ENCODE measurements around the gene MBNL1.
A peak's percentile ranks its signal among the peaks of the same experiment; 100 is the strongest.

MBNL1 gene

DNA sequence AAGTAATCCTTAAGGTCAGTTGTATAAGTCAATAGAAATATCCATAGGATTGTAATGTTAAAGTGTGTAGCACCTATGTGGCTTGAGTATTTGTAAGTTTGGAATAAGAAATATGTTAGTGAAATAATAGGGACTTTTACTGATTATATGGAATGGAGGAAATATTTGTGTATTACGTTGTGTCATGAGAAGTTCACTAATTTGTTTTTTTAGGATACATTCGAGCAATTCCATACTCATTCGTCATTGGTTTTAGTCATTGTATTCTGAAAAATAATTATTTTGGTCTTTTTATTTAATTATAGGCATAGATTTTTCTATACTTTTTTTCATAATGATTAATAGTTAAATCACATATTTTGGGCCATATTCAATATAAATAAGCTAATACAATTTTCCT lies 21.0 kb downstream of the MBNL1 start:
- 100% methylated on average over 1 of the region's 3 CpGs for WGBS (ENCODE audit: extremely low coverage, insufficient coverage, insufficient read length)
- Histone ChIP-seq H3K79me1 (ENCODE audit: low read length) (no peaks in the 10 kb centered on the region), H3K14ac (ENCODE audit: low read length) (no peak overlapping the region), H3K36me3 (ENCODE audit: control insufficient read depth in 1 of 2, insufficient read depth in 2 of 2, low read length in 2 of 2) (no peaks in the 10 kb centered on the region), H3K23ac (ENCODE audit: low read length) (no peak overlapping the region), H3K4me2 (ENCODE audit: low read length) (no peak overlapping the region), H3K9ac (ENCODE audit: low read length) (no peak overlapping the region), H3K79me2 (ENCODE audit: control insufficient read depth, insufficient read depth, low read length, poor library complexity) (no peaks in the 10 kb centered on the region), H3K9me3 (ENCODE audit: insufficient read depth, low read depth, low read length) (no peaks in the 10 kb centered on the region), H4K12ac (ENCODE audit: low read depth, low read length) (no peak overlapping the region), H2AFZ (ENCODE audit: insufficient read depth, low read length, poor library complexity) (no peak overlapping the region), H3K4me1 (ENCODE audit: control insufficient read depth in 1 of 2, insufficient read depth in 2 of 2, low read length in 2 of 2) (no peaks in the 10 kb centered on the region), H3K18ac (ENCODE audit: low read length) (no peak overlapping the region), H4K8ac (ENCODE audit: low read depth, low read length) (no peak overlapping the region), H3K27me3 (ENCODE audit: insufficient read depth, low read length) (no peaks in the 10 kb centered on the region), H2BK12ac (ENCODE audit: low read length) (no peak overlapping the region), H4K91ac (ENCODE audit: low read depth, low read length) (no peak overlapping the region), H3K27ac (ENCODE audit: low read depth, low read length) (no peak overlapping the region), H2BK120ac (ENCODE audit: insufficient read depth, low read length, poor library complexity) (no peak overlapping the region), H2AK5ac (ENCODE audit: low read length) (no peak overlapping the region), H3K4ac (ENCODE audit: low read depth, low read length) (no peak overlapping the region), H2BK5ac (ENCODE audit: low read depth, low read length, poor library complexity) (no peak overlapping the region), H3K4me3 (ENCODE audit: low read depth, low read length) (no peak overlapping the region)
- no peak for DNase-seq

DNA sequence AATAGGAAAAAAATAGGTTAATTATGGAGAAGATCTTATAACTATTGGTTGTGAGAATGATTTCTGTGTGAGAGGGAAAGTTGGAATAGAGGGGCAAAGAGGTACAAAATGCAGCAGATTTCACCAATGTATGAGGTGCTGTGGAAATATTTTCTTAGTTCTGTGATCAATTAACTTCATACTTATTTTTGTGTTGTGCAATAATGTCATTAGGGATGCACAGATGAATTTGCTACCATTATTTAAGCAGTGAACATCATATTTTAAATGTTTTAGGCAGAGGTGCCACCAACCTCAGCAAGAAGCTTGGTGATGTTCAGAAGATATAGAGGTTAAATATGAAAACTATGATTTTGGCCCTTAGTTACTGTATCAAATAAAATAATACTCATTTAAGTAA lies 21.6 kb downstream of the MBNL1 start:
- Histone ChIP-seq H3K4me2 (ENCODE audit: low read length) (no peak overlapping the region), H3K4me1 (ENCODE audit: control insufficient read depth in 1 of 2, insufficient read depth in 2 of 2, low read length in 2 of 2) (no peaks in the 10 kb centered on the region), H3K79me2 (ENCODE audit: control insufficient read depth, insufficient read depth, low read length, poor library complexity) (no peaks in the 10 kb centered on the region), H2AFZ (ENCODE audit: insufficient read depth, low read length, poor library complexity) (no peak overlapping the region), H3K79me1 (ENCODE audit: low read length) (no peaks in the 10 kb centered on the region), H3K27ac (ENCODE audit: low read depth, low read length) (no peak overlapping the region), H3K4ac (ENCODE audit: low read depth, low read length) (no peak overlapping the region), H3K4me3 (ENCODE audit: low read depth, low read length) (no peak overlapping the region), H4K12ac (ENCODE audit: low read depth, low read length) (no peak overlapping the region), H3K18ac (ENCODE audit: low read length) (no peak overlapping the region), H3K36me3 (ENCODE audit: control insufficient read depth in 1 of 2, insufficient read depth in 2 of 2, low read length in 2 of 2) (no peaks in the 10 kb centered on the region), H2BK5ac (ENCODE audit: low read depth, low read length, poor library complexity) (no peak overlapping the region), H3K23ac (ENCODE audit: low read length) (no peak overlapping the region), H3K9ac (ENCODE audit: low read length) (no peak overlapping the region), H3K14ac (ENCODE audit: low read length) (no peak overlapping the region), H3K27me3 (ENCODE audit: insufficient read depth, low read length) (no peaks in the 10 kb centered on the region), H2BK120ac (ENCODE audit: insufficient read depth, low read length, poor library complexity) (no peak overlapping the region), H2BK12ac (ENCODE audit: low read length) (no peak overlapping the region), H4K91ac (ENCODE audit: low read depth, low read length) (no peak overlapping the region), H2AK5ac (ENCODE audit: low read length) (no peak overlapping the region), H4K8ac (ENCODE audit: low read depth, low read length) (no peak overlapping the region), H3K9me3 (ENCODE audit: insufficient read depth, low read depth, low read length) (no peaks in the 10 kb centered on the region)
- DNase-seq: no peak

DNA sequence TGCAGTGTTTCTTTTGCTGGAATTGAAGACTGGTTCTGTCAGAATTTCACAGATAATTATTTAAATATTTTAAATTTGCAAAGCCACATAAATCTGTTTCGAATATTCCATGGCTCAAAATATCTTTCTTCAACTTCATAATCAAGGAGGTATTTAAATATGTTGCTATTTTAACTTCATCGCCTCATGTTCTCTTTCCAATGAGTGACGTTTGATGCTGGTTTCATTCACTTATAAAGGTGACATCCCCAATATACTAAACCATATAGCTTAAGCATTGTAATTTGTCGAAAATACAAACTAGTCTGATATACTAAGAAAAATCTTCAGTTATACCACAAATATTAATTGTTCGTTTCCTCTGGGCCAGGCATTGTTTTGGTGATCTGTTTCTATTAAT lies 22.5 kb downstream of the MBNL1 start:
- Histone ChIP-seq H3K27ac (ENCODE audit: low read depth, low read length) (no peak overlapping the region), H3K4me2 (ENCODE audit: low read length) (no peak overlapping the region), H2BK12ac (ENCODE audit: low read length) (no peak overlapping the region), H3K9ac (ENCODE audit: low read length) (no peak overlapping the region), H3K79me1 (ENCODE audit: low read length) (no peaks in the 10 kb centered on the region), H3K79me2 (ENCODE audit: control insufficient read depth, insufficient read depth, low read length, poor library complexity) (no peaks in the 10 kb centered on the region), H4K12ac (ENCODE audit: low read depth, low read length) (no peak overlapping the region), H3K23ac (ENCODE audit: low read length) (no peak overlapping the region), H3K27me3 (ENCODE audit: insufficient read depth, low read length) (no peaks in the 10 kb centered on the region), H3K4ac (ENCODE audit: low read depth, low read length) (no peak overlapping the region), H3K14ac (ENCODE audit: low read length) (no peak overlapping the region), H2AFZ (ENCODE audit: insufficient read depth, low read length, poor library complexity) (no peak overlapping the region), H2BK5ac (ENCODE audit: low read depth, low read length, poor library complexity) (no peak overlapping the region), H3K4me1 (ENCODE audit: control insufficient read depth in 1 of 2, insufficient read depth in 2 of 2, low read length in 2 of 2) (no peaks in the 10 kb centered on the region), H4K8ac (ENCODE audit: low read depth, low read length) (no peak overlapping the region), H4K91ac (ENCODE audit: low read depth, low read length) (no peak overlapping the region), H3K4me3 (ENCODE audit: low read depth, low read length) (no peak overlapping the region), H3K36me3 (ENCODE audit: control insufficient read depth in 1 of 2, insufficient read depth in 2 of 2, low read length in 2 of 2) (no peaks in the 10 kb centered on the region), H3K9me3 (ENCODE audit: insufficient read depth, low read depth, low read length) (no peaks in the 10 kb centered on the region), H2BK120ac (ENCODE audit: insufficient read depth, low read length, poor library complexity) (no peak overlapping the region), H3K18ac (ENCODE audit: low read length) (no peak overlapping the region), H2AK5ac (ENCODE audit: low read length) (no peak overlapping the region)
- peak in 1 of 2 donors; percentile 51 for DNase-seq
- no CpG with 5 or more reads among the region's 5 CpGs for WGBS (ENCODE audit: extremely low coverage, insufficient coverage, insufficient read length)

DNA sequence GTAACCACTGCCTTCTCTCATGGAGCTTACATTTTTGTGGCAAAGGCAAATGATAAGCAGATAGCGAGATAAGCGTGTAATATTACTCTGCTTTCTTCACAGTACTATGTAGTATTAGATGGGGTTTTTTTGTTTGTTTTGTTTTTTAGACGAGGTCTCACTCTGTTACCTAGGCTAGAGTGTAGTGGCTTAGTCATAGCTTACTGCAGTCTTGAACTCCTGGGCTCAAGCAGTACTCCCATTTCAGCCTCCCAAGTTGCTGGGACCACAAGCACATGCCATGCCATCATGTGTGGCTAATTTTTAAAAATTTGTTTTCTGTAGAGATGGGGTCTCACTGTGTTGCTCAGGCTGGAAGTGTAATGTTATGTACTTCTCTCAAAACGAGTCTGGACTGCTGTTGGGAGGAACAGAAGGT lies 22.9 kb downstream of the MBNL1 start:
- H3K79me1 ChIP-seq (ENCODE audit: low read length): no peaks in the 10 kb centered on the region
- no CpG with 5 or more reads among the region's 4 CpGs for WGBS (ENCODE audit: extremely low coverage, insufficient coverage, insufficient read length)
- H3K4me3 ChIP-seq (ENCODE audit: low read depth, low read length): no peak overlapping the region
- peak in 1 of 2 donors; percentile 62 for DNase-seq
- H2BK5ac ChIP-seq (ENCODE audit: low read depth, low read length, poor library complexity): no peak overlapping the region
- no peaks in the 10 kb centered on the region for H3K79me2 ChIP-seq (ENCODE audit: control insufficient read depth, insufficient read depth, low read length, poor library complexity)
- no peaks in the 10 kb centered on the region for H3K4me1 ChIP-seq (ENCODE audit: control insufficient read depth in 1 of 2, insufficient read depth in 2 of 2, low read length in 2 of 2)
- no peak overlapping the region for H3K27ac ChIP-seq (ENCODE audit: low read depth, low read length)
- H3K18ac ChIP-seq (ENCODE audit: low read length): no peak overlapping the region
- no peak overlapping the region for H3K9ac ChIP-seq (ENCODE audit: low read length)
- H2AFZ ChIP-seq (ENCODE audit: insufficient read depth, low read length, poor library complexity): no peak overlapping the region
- no peak overlapping the region for H2BK12ac ChIP-seq (ENCODE audit: low read length)
- no peaks in the 10 kb centered on the region for H3K36me3 ChIP-seq (ENCODE audit: control insufficient read depth in 1 of 2, insufficient read depth in 2 of 2, low read length in 2 of 2)
- H3K14ac ChIP-seq (ENCODE audit: low read length): no peak overlapping the region
- H3K9me3 ChIP-seq (ENCODE audit: insufficient read depth, low read depth, low read length): no peaks in the 10 kb centered on the region
- H4K12ac ChIP-seq (ENCODE audit: low read depth, low read length): no peak overlapping the region
- H4K8ac ChIP-seq (ENCODE audit: low read depth, low read length): no peak overlapping the region
- no peak overlapping the region for H2AK5ac ChIP-seq (ENCODE audit: low read length)
- H3K4ac ChIP-seq (ENCODE audit: low read depth, low read length): peak overlapping the region; percentile 58
- H3K27me3 ChIP-seq (ENCODE audit: insufficient read depth, low read length): no peaks in the 10 kb centered on the region
- no peak overlapping the region for H4K91ac ChIP-seq (ENCODE audit: low read depth, low read length)
- no peak overlapping the region for H3K4me2 ChIP-seq (ENCODE audit: low read length)
- H3K23ac ChIP-seq (ENCODE audit: low read length): no peak overlapping the region
- H2BK120ac ChIP-seq (ENCODE audit: insufficient read depth, low read length, poor library complexity): no peak overlapping the region

Measured in trophoblast cell (in vitro differentiated cells and primary cell).